ENCODE data around the gene COTL1.
"Not testable (repeated sequence)": the region's sequence is repeated elsewhere in the genome, so short reads cannot be mapped to it uniquely, and the experiment has no call there.

Gene COTL1

GRCh38 chr16:84567286-84567962 is 50.5 kb downstream of the COTL1 start:
- no peak for DNase-seq

DNA sequence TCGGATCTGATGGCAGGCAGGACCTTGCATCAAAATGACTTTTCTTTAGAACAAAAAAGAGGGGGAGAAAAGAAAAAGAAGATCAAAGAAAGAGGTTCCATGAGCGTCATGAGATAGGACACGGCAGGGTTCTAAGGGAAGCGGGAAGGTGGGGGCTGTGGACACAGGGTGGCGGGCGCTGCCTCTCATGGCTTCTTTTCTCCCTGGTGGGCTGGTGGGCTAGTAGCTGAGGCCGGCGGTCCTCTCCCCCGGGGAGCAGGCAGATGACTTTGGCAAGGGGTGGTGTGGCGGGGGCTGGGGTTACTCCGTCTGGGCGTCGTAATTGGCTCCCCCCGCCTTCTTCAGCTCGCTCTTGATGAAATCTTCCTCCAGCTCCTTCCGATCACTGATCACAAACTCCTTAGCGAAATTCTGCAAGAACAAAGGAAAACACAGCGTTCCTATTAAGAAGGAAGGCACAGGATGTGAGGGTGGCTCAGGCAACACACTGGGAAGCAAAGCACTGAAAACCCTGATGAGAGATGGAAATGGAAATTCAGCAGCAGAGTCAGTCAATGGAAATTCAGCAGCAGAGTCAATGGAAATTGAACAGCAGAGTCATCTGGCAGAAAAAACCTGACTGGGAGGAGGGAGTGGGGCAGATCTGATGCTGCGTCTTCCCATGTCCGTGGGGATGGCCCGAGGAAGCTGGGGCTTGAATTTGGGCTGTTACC is 51.2 kb downstream of the COTL1 start:
- DNase-seq, result no peak

- DNase-seq, result no peak
Measured at GRCh38 chr16:84565669-84566495, 52.0 kb downstream of the COTL1 start.

DNA sequence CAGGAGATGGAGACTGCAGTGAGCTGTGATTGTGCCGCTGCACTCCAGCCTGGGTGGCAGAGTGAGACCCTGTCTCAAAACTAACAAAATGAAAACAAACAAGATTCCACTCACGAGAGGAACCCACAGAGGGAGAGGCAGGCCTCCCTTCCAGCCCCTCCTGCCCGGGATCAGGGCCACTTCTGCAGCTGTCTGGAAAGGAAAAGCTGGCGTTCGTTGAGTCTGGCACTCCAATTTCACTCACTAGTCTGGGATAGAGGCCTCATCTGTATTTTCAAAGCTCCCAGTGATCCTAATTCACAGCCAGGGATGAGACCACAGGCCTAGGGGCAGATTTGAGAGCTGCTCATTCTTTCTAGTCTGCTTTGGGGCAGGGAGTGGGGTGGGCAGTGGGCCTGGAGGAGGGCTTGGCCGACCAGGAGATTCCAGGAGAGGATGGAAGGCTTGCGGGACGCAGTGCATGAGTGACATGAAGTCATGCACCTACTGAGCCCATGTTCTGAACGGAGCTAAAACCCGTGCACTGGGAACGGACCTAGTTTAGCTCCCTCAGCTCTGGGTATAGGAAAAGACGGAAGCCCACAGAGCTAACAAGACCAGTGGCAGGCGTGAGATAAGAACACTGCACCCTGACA is 54.0 kb downstream of the COTL1 start:
- no peak for DNase-seq

DNA sequence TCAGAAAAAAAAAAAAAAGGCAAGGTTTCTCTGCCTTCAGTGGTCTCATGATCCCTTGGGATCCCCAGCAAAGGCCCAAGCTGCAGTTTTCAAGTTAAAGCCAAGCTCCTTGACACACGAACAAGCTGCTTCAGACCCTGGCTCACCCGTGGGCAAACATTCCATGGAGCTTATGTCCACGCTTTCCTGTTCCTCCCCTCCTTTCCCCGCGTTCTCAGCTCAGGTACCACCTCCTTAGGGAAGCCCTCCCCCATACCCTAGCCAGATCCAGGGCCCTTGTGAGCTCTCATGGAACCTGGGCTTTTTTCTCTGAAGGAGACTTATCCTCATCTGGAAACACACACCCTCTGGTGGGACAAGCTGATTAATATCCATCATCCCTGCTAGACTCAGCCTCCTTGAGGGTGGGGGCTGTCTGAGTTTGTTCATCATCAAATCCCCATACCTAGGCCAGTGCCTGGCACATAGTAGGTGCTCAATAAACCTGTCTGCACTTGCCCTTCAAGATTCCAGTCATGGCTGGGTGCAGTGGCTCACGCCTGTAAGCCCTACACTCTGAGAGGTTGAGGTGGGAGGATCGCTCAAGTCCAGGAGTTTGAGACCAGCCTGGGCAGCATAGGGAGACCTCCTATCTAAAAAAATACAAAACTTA is 54.7 kb downstream of the COTL1 start:
- no peak for DNase-seq

DNA sequence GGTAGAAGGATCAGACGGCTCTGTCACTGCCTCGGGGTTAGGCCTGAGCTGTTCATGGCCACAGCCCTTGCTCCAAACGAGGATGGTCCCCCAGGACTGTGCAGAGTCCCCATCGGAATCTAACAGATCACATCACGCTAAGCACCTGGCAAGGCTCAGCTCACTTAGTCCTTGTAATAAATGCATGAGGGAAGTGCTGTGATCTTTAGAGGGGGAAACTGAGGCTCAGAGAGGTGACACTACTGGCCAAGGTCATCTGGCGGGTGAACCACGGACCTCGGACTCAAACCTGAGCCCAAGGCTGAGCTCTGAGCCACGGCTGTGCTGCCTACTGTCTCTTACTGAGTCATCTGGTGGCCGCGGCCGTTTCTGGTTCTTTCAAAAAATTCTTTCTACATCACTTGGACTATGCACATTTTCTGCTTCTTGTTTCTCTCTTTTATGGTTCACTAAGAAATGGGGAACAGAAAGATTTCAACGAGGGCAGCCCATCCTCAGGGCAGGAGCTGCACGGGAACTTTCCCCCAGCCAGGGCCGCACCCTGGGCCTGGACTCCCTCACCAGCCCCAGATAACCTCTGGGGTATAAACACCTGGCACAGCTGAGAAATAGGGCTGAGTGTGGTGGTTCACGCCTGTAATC is 55.6 kb downstream of the COTL1 start:
- no peak for DNase-seq

GRCh38 chr16:84561291-84561690 is 56.6 kb downstream of the COTL1 start:
- DNase-seq, result no peak

DNA sequence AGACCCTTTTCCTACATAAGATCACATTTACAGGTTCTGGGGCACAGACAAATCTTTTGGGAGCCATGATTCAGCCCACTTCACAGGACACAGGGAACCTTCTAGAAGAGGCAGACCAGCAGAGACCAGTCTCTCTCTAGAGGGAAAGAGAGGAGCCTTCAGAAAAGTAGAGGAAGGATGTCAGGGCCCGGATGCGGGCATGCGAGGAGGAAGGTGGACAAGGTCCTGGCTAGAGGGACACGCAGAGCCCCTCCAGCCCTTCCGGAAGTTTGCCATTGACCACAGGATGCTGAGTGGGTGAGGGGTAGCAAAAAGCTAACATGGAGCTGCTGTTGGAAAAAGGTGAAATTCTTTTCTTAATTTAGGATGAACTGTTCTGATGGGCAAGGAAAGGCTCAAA is 57.6 kb downstream of the COTL1 start:
- no peak for DNase-seq

GRCh38 chr16:84559311-84559932 is 58.5 kb downstream of the COTL1 start:
- no peak for DNase-seq

GRCh38 chr16:84558850-84559249 is 59.0 kb downstream of the COTL1 start:
- not testable (repeated sequence) for DNase-seq

DNA sequence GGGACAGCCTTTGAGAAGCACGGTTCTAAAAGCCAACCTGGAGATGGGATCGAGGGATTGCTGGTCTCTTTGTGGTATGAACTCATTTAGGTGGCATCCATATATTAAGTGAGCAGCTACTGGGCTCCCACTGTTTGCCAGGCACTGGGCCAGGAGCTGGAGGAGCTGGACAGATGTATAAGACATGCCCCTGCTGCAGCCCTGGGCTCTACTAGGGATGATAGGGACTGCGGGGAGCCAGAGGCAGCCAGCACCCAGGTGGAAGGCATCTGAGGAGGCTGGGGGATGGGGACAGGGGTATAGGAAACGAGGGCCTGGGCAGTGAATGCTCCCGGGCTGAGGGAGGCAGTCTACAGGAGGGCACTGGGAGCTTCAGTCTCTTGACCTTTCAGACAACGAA is 60.4 kb downstream of the COTL1 start:
- no peak for DNase-seq

- no peak for DNase-seq
Measured at GRCh38 chr16:84557059-84557458, 60.8 kb downstream of the COTL1 start.

- peak; percentile 39 for DNase-seq
Measured at GRCh38 chr16:84555418-84556196, 62.3 kb downstream of the COTL1 start.

DNA sequence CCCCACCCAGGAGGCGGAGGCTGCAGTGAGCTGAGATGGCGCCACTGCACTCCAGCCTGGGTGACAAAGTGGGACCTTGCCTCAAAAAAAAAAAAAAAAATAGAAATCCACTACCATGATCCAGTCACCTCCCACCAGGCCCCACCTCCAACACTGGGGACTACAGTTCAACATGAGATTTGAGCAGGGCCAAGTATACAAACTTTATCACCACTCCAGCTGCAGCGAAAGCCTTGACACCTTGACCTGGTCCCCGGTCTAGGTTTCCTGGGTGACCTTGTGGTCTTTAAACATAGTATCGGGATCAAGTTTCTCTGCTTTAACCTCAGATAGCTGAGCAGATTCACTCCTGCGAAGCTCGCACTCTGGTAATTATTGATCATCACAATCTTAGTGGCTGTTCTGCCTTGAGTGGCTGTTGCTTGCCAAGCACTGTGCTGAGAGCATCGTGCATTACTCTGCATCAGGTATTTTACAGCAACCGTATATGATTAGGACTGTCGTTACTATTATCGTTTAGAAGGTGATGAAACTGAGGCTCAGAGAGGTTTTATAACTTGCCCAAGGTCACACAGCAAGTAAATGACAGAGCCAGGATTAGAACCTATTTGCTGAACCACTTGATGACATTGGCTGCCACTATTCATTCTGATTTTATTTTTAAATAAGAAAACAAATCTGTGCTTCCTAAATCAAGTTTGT is 63.1 kb downstream of the COTL1 start:
- DNase-seq, result no peak

GRCh38 chr16:84553873-84554399 is 63.9 kb downstream of the COTL1 start:
- DNase-seq, result peak; percentile 74

DNA sequence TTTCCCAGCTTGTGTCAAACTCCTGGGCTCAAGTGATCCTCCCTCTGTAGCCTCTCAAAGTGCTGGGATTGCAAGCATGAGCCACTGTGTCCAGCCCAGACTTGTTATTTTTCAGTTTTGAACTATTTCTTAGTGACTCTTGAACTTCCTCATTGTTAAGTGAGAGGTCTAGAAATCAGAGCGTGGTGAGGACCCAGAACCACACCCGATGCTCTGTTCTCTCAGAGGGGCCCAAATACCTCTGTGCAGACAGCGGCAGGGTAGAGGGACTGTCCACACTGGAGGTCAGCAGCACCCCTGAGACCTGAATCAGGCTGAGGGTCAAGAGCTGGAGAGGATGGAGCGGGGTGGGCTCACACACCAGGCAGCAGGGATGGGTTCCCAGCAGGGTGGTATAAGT is 65.7 kb downstream of the COTL1 start:
- peak; percentile 26 for DNase-seq

DNA sequence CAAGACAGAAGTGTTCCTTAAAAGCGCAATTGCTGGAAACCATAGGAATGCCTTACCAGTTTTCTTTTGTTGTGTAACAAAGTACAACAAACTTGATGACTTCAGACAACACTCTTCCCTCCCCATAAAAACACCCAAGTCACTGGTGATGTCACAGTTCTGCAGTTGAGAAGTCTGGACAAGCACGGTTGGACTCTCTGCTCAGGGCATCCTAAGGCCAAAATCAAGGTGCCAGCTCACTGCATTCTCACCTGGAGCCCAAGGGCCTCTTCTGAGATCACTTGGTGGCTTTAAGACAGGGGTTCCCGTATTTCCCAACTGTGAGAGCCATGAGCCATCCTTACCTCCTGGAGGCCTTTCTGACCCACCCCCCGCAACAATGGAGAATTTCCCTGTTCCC is 67.8 kb downstream of the COTL1 start:
- no peak for DNase-seq

- DNase-seq, result peak; percentile 59
Measured at GRCh38 chr16:84548971-84549844, 68.7 kb downstream of the COTL1 start.

DNA sequence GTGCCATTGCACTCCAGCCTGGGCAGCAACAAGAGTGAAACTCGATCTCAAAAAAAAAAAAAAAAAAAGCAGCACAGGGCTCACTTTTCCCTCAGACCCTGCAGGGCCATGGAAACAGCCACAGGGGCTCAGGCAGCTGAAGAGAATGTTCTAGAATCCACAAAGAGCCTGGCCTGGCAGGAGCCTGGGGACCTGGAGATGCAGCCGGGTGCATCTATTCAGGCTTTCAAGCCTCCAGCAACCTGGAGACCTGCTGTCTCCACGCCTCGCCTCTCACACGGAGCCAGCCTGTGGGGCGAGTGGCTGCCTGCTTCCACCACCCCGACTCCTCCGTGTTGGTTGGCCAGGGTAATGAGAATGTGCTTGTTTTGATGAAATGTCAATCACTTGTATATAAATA is 69.4 kb downstream of the COTL1 start:
- DNase-seq, result no peak

All from CD4-positive, alpha-beta T cell treated with Interleukin-17A for 4 hours (primary cell).